BLaER1 treated with 17β-estradiol and CSF1 and Interleukin-3, amounts not matched to agents 10 nM and 100 nM (cell line): ENCODE data around the gene WDR48.

Source experiments
- H3K27ac ChIP-seq, 11 experiments: shearing (Covaris generic); formaldehyde crosslinking; 2 replicates each; pipeline ENCODE4 v1.8.1; 2022
- H3K27me3 ChIP-seq, 11 experiments: shearing (Covaris generic); formaldehyde crosslinking; 2 replicates each; pipeline ENCODE4 v1.8.1; 2022
- H3K36me3 ChIP-seq, 11 experiments: shearing (Covaris generic); formaldehyde crosslinking; 2 replicates each; pipeline ENCODE4 v1.8.1; 2022
- H3K4me1 ChIP-seq, 10 experiments: shearing (Covaris generic); formaldehyde crosslinking; 2 replicates each; pipeline ENCODE4 v1.8.1; 2022
- H3K4me2 ChIP-seq, 11 experiments: shearing (Covaris generic); formaldehyde crosslinking; 2 replicates each; pipeline ENCODE4 v1.8.1; 2022
- H3K4me3 ChIP-seq, 10 experiments: shearing (Covaris generic); formaldehyde crosslinking; 2 replicates each; pipeline ENCODE4 v1.8.1; 2022
- H3K9ac ChIP-seq, 11 experiments: shearing (Covaris generic); formaldehyde crosslinking; 2 replicates each; pipeline ENCODE4 v1.8.1; 2022
- H3K9me3 ChIP-seq, 11 experiments: shearing (Covaris generic); formaldehyde crosslinking; replicated peaks in 1 of 11; 2 replicates each; pipeline ENCODE4 v1.8.1; 2022
- H4K20me1 ChIP-seq, 11 experiments: shearing (Covaris generic); formaldehyde crosslinking; 2 replicates each; pipeline ENCODE4 v1.8.1; 2022
- Cebpa-rat ChIP-seq, 11 experiments: shearing (Covaris generic); IDR thresholded peaks; 2 replicates each; pipeline ENCODE4 v1.8.1; 2022

The WDR48 gene

GRCh38 chr3:39095778-39096177 is 44.0 kb downstream of the WDR48 start:
- peaks cover 96 to 100% (median 98%) of the 10 kb centered on the region in 11 experiments for H3K36me3 ChIP-seq
- no peaks in the 10 kb centered on the region for H3K9me3 ChIP-seq
- H3K9ac ChIP-seq, result no peak overlapping the region
- no peaks in the 10 kb centered on the region for H3K27me3 ChIP-seq
- no peak overlapping the region for H3K4me2 ChIP-seq
- no peak overlapping the region for H3K4me3 ChIP-seq
- TF ChIP-seq Cebpa-rat (IDR thresholded peaks at IDR 0.05), result no peak
- no peaks in the 10 kb centered on the region for H3K4me1 ChIP-seq
- H4K20me1 ChIP-seq, result peaks cover 2 to 48% (median 33%) of the 10 kb centered on the region in 11 experiments; a peak in 18 of 22 replicates
- H3K27ac ChIP-seq, result no peak overlapping the region

- Histone ChIP-seq H3K27ac (no peak overlapping the region), H4K20me1 (peaks cover 12 to 58% (median 43%) of the 10 kb centered on the region in 11 experiments; a peak in 20 of 22 replicates), H3K9me3 (no peaks in the 10 kb centered on the region), H3K4me3 (no peak overlapping the region), H3K9ac (no peak overlapping the region), H3K4me2 (no peak overlapping the region), H3K36me3 (peaks cover 89 to 100% (median 92%) of the 10 kb centered on the region in 11 experiments), H3K4me1 (peaks cover 0 to 4% (median 0%) of the 10 kb centered on the region in 10 experiments; a peak in 1 of 20 replicates), H3K27me3 (no peaks in the 10 kb centered on the region)
- no peak for TF ChIP-seq Cebpa-rat (IDR thresholded peaks at IDR 0.05)
These were observed 45.0 kb downstream of the WDR48 start for GRCh38 chr3:39096775-39097174.

- Histone ChIP-seq H3K9me3 (no peaks in the 10 kb centered on the region), H3K9ac (no peak overlapping the region), H3K4me1 (peaks cover 0 to 7% (median 2%) of the 10 kb centered on the region in 10 experiments; a peak in 4 of 20 replicates), H3K27me3 (no peaks in the 10 kb centered on the region), H3K27ac (no peak overlapping the region), H3K4me3 (no peak overlapping the region), H3K4me2 (no peak overlapping the region), H4K20me1 (peaks cover 19 to 69% (median 54%) of the 10 kb centered on the region in 11 experiments; a peak in 21 of 22 replicates), H3K36me3 (peaks cover 80 to 97% (median 81%) of the 10 kb centered on the region in 11 experiments)
- no peak for TF ChIP-seq Cebpa-rat (IDR thresholded peaks at IDR 0.05)
These were observed 46.1 kb downstream of the WDR48 start for GRCh38 chr3:39097716-39098472.

- Histone ChIP-seq H3K4me3 (no peak overlapping the region), H3K27me3 (no peaks in the 10 kb centered on the region), H3K4me1 (peaks cover 0 to 14% (median 5%) of the 10 kb centered on the region in 10 experiments; a peak in 10 of 20 replicates), H3K36me3 (peaks cover 74 to 93% (median 75%) of the 10 kb centered on the region in 11 experiments), H3K9ac (no peak overlapping the region), H3K27ac (no peak overlapping the region), H4K20me1 (peaks cover 25 to 75% (median 61%) of the 10 kb centered on the region in 11 experiments; a peak in 21 of 22 replicates), H3K9me3 (no peaks in the 10 kb centered on the region), H3K4me2 (no peak overlapping the region)
- TF ChIP-seq Cebpa-rat (IDR thresholded peaks at IDR 0.05), result no peak
These were observed 46.7 kb downstream of the WDR48 start for GRCh38 chr3:39098473-39099000.

GRCh38 chr3:39099242-39099641 is 47.4 kb downstream of the WDR48 start:
- no peak for TF ChIP-seq Cebpa-rat (IDR thresholded peaks at IDR 0.05)
- H3K36me3 ChIP-seq, result peaks cover 67 to 92% (median 68%) of the 10 kb centered on the region in 11 experiments

GRCh38 chr3:39099738-39100499 is 48.1 kb downstream of the WDR48 start:
- peaks cover 60 to 87% (median 62%) of the 10 kb centered on the region in 11 experiments for H3K36me3 ChIP-seq
- H3K4me3 ChIP-seq, result no peak overlapping the region
- H3K9me3 ChIP-seq, result no peaks in the 10 kb centered on the region
- H3K4me1 ChIP-seq, result peaks cover 10 to 27% (median 19%) of the 10 kb centered on the region in 10 experiments
- peaks cover 34 to 89% (median 75%) of the 10 kb centered on the region in 11 experiments; a peak in 21 of 22 replicates for H4K20me1 ChIP-seq
- H3K9ac ChIP-seq, result no peak overlapping the region
- TF ChIP-seq Cebpa-rat (IDR thresholded peaks at IDR 0.05), result no peak
- no peak overlapping the region for H3K27ac ChIP-seq
- no peaks in the 10 kb centered on the region for H3K27me3 ChIP-seq
- no peak overlapping the region for H3K4me2 ChIP-seq

More at GRCh38 chr3:39099242-39099641, 47.4 kb downstream of the WDR48 start:
- Histone ChIP-seq H3K27me3 (no peaks in the 10 kb centered on the region), H3K4me1 (peaks cover 3 to 20% (median 12%) of the 10 kb centered on the region in 10 experiments; a peak in 14 of 20 replicates), H3K27ac (no peak overlapping the region), H3K9ac (no peak overlapping the region), H3K9me3 (no peaks in the 10 kb centered on the region), H3K4me2 (no peak overlapping the region), H4K20me1 (peaks cover 32 to 82% (median 68%) of the 10 kb centered on the region in 11 experiments; a peak in 21 of 22 replicates), H3K4me3 (no peak overlapping the region)

GRCh38 chr3:39100500-39100886 is 48.7 kb downstream of the WDR48 start:
- Histone ChIP-seq H3K9ac (no peak overlapping the region), H3K27me3 (no peaks in the 10 kb centered on the region), H3K27ac (no peak overlapping the region), H3K9me3 (no peaks in the 10 kb centered on the region), H3K36me3 (peaks cover 54 to 81% (median 56%) of the 10 kb centered on the region in 11 experiments), H3K4me3 (no peak overlapping the region), H4K20me1 (peaks cover 34 to 95% (median 80%) of the 10 kb centered on the region in 11 experiments; a peak in 21 of 22 replicates), H3K4me1 (peaks cover 16 to 32% (median 25%) of the 10 kb centered on the region in 10 experiments), H3K4me2 (no peak overlapping the region)
- no peak for TF ChIP-seq Cebpa-rat (IDR thresholded peaks at IDR 0.05)

GRCh38 chr3:39101022-39101689 is 49.3 kb downstream of the WDR48 start:
- Histone ChIP-seq H3K36me3 (peaks cover 48 to 74% (median 49%) of the 10 kb centered on the region in 11 experiments), H4K20me1 (peaks cover 34 to 99% (median 87%) of the 10 kb centered on the region in 11 experiments; a peak in 21 of 22 replicates), H3K27ac (no peak overlapping the region), H3K27me3 (no peaks in the 10 kb centered on the region), H3K4me1 (peaks cover 23 to 39% (median 31%) of the 10 kb centered on the region in 10 experiments), H3K9ac (no peak overlapping the region), H3K4me3 (no peak overlapping the region), H3K4me2 (no peak overlapping the region), H3K9me3 (no peaks in the 10 kb centered on the region)
- TF ChIP-seq Cebpa-rat (IDR thresholded peaks at IDR 0.05), result no peak
